Cardiac muscle cell (in vitro differentiated cells and primary cell): ENCODE results near the gene ARHGEF28. TPM values are rescaled to one million over a fixed set of nuclear protein-coding genes. Genes with fewer than 3 reads are reported as not detected.

Experiments
- DNase-seq, 2 donors: peaks; one replicate each; pipeline versions ENCODE4 v3.0.0 to v3.0.0-alpha.2; 2010 to 2017; ENCODE audit warnings: low read depth in 1 of 2, low spot score in 1 of 2
- H3K27ac ChIP-seq: fragments of 200-600 bp; sonication (generic); 2 replicates; pipeline ENCODE4 v1.5.1; 2016
- H3K27me3 ChIP-seq: fragments of 200-600 bp; sonication (generic); 2 replicates; pipeline ENCODE4 v1.6.0; 2016; ENCODE audit warnings: control low read depth
- H3K36me3 ChIP-seq: fragments of 200-600 bp; sonication (generic); 2 replicates; pipeline ENCODE4 v1.5.1; 2016; ENCODE audit warnings: control low read depth
- H3K4me1 ChIP-seq: fragments of 200-600 bp; sonication (generic); 2 replicates; pipeline ENCODE4 v1.8.1; 2017; ENCODE audit warnings: low read depth, mild to moderate bottlenecking, mixed run types
- H3K4me3 ChIP-seq: fragments of 200-600 bp; sonication (generic); 2 replicates; pipeline ENCODE4 v1.5.1; 2016; ENCODE audit warnings: mild to moderate bottlenecking
- H3K9me3 ChIP-seq: fragments of 200-600 bp; sonication (generic); 2 replicates; pipeline ENCODE4 v1.5.1; 2017; ENCODE audit warnings: low read depth, mild to moderate bottlenecking, control low read depth
- CTCF ChIP-seq: IDR thresholded peaks from 2 replicates; pipeline ENCODE4 v1.5.1; 2012; ENCODE audit warnings: low read depth, mild to moderate bottlenecking, low read length
- polyA plus RNA-seq: library from polyadenylated mRNA; unstranded; fragments of >200 nt; fragmentation: Nextera tagmentation; extraction: Ambion mirVana; gene quantifications from 2 replicates; pipeline ENCODE4 v1.2.1, GENCODE V29; 2016
- total RNA-seq: library from RNA; depleted of rRNA; stranded (reverse); fragments of >200 nt; gene quantifications from 2 replicates; pipeline ENCODE4 v1.2.3, GENCODE V29; 2016

Gene ARHGEF28
- total and polyA plus RNA-seq, 2 experiments from 2014 or later: 0.30 TPM; not detected in 1

- H3K4me3 ChIP-seq: no peak overlapping the region
Measured at GRCh38 chr5:73892218-73892617, 266.2 kb downstream of the ARHGEF28 start.

GRCh38 chr5:73892806-73893205 is 266.8 kb downstream of the ARHGEF28 start:
- Histone ChIP-seq H3K27ac (no peak overlapping the region), H3K4me1 (no peaks in the 10 kb centered on the region), H3K4me3 (no peak overlapping the region), H3K27me3 (peaks cover 20% of the 10 kb centered on the region), H3K9me3 (no peaks in the 10 kb centered on the region), H3K36me3 (no peaks in the 10 kb centered on the region)
- TF ChIP-seq CTCF: no peak
- peak in 1 of 2 donors; percentile 91 for DNase-seq

More at GRCh38 chr5:73892218-73892617, 266.2 kb downstream of the ARHGEF28 start:
- Histone ChIP-seq H3K27ac (no peak overlapping the region), H3K36me3 (no peaks in the 10 kb centered on the region), H3K9me3 (no peaks in the 10 kb centered on the region), H3K4me1 (no peaks in the 10 kb centered on the region), H3K27me3 (peaks cover 22% of the 10 kb centered on the region)
- TF ChIP-seq CTCF: no peak
- DNase-seq: no peak

GRCh38 chr5:73893813-73894212 is 267.8 kb downstream of the ARHGEF28 start:
- H3K9me3 ChIP-seq: no peaks in the 10 kb centered on the region
- no peak overlapping the region for H3K27ac ChIP-seq
- no peaks in the 10 kb centered on the region for H3K36me3 ChIP-seq
- no peak for TF ChIP-seq CTCF
- H3K4me1 ChIP-seq: no peaks in the 10 kb centered on the region
- H3K27me3 ChIP-seq: peaks cover 11% of the 10 kb centered on the region
- H3K4me3 ChIP-seq: no peak overlapping the region
- no peak for DNase-seq

DNA sequence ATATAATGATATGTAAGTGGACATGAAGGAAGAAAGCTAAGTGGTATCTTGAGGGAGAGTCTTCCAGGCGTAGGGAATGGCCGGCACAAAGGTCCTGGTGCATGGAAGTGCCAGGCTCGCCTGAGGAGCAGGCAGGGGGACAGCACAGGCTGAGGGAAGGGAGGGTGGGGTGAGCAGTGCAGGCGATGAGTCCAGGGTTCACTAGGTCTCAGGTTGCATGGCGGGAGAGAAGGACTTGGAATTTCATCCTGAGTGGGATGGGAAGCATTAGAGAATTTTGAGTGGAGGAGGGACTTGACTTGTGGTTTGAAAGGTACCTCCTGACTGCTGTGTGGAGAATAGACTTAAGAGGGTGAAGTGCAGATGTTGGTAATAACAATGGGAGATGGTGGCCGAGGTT is 268.9 kb downstream of the ARHGEF28 start:
- peaks cover under 1% of the 10 kb centered on the region for H3K27me3 ChIP-seq
- no peak for DNase-seq
- H3K9me3 ChIP-seq: no peaks in the 10 kb centered on the region
- no peaks in the 10 kb centered on the region for H3K36me3 ChIP-seq
- no peak overlapping the region for H3K27ac ChIP-seq
- TF ChIP-seq CTCF: no peak
- no peak overlapping the region for H3K4me3 ChIP-seq
- no peaks in the 10 kb centered on the region for H3K4me1 ChIP-seq

DNA sequence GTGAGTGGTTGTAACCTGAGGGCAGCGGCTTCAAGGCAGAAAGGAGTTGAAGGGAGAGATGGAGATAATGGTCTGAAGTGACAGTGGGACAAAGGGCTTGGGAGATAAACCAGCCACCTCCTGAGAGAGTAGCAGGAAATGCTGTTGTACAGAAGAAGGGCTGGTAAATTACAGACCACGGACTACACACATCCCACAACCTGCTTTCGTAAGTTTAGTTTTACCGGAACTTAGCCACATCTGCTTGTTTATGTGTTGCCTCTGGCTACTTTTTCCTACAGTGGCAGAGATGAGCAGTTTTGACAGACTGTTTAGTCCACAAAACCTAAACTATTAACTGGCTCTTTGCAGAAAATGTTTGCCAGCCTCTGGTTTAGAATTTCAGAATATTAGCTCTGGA is 269.5 kb downstream of the ARHGEF28 start:
- no peaks in the 10 kb centered on the region for H3K9me3 ChIP-seq
- DNase-seq: no peak
- no peaks in the 10 kb centered on the region for H3K36me3 ChIP-seq
- H3K4me1 ChIP-seq: no peaks in the 10 kb centered on the region
- H3K27me3 ChIP-seq: no peaks in the 10 kb centered on the region
- no peak overlapping the region for H3K27ac ChIP-seq
- no peak overlapping the region for H3K4me3 ChIP-seq
- no peak for TF ChIP-seq CTCF

DNA sequence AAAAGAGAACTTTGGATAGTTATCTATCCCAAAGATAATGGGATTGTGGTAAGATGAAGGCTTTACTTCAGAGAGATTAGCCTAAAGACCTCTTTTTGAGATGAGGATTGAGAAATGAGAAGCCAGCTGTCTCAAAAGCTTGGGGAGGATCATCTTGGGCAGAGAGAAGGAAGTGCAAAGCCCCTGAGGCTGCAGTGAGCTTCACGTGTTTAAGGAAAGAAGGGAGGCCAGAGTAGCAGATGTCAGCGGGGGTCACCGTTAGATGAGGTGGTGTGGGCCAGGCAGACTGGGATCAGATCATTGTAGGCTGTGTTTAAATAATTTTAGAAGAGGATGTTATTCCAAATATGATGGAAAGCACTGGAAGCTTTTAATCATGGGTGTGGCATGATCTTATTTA is 270.1 kb downstream of the ARHGEF28 start:
- no peak for DNase-seq
- H3K27ac ChIP-seq: no peak overlapping the region
- no peak for TF ChIP-seq CTCF
- H3K4me1 ChIP-seq: no peaks in the 10 kb centered on the region
- H3K36me3 ChIP-seq: no peaks in the 10 kb centered on the region
- no peak overlapping the region for H3K4me3 ChIP-seq
- no peaks in the 10 kb centered on the region for H3K9me3 ChIP-seq
- H3K27me3 ChIP-seq: no peaks in the 10 kb centered on the region
